Skeletal muscle satellite cell (primary cell): Measurements from ENCODE around the gene DNTTIP2.
"Not testable (repeated sequence)": the region's sequence is repeated elsewhere in the genome, so short reads cannot be mapped to it uniquely, and the experiment has no call there.

Experiments used
- H3K27me3 ChIP-seq: 2 replicates; pipeline ENCODE4 v1.7.0; 2013; ENCODE audit warnings: low read length; ENCODE audit not compliant: control insufficient read depth, insufficient read depth
- H3K36me3 ChIP-seq: 2 replicates; pipeline ENCODE4 v1.7.0; 2013; ENCODE audit warnings: mild to moderate bottlenecking, control low read depth, low read length; ENCODE audit not compliant: insufficient read depth
- H3K4me1 ChIP-seq: 2 replicates; pipeline ENCODE4 v1.7.0; 2013; ENCODE audit warnings: low read length; ENCODE audit not compliant: control insufficient read depth, insufficient read depth
- H3K4me2 ChIP-seq: 2 replicates; pipeline ENCODE4 v1.7.0; 2013; ENCODE audit warnings: mild to moderate bottlenecking, low read length
- H3K4me3 ChIP-seq: 2 replicates; pipeline ENCODE4 v1.7.0; 2013; ENCODE audit warnings: low read length
- H3K9ac ChIP-seq: 2 replicates; pipeline ENCODE4 v1.7.0; 2013; ENCODE audit warnings: mild to moderate bottlenecking, low read depth, low read length, moderate library complexity
- H3K9me3 ChIP-seq: replicated peaks from 2 replicates; pipeline ENCODE4 v1.7.0; 2013; ENCODE audit warnings: mild to moderate bottlenecking, control low read depth, low read length

DNTTIP2 gene

GRCh38 chr1:93837961-93838360, 41.0 kb downstream of the DNTTIP2 start:
- no peak overlapping the region for H3K4me2 ChIP-seq
- no peak overlapping the region for H3K9ac ChIP-seq
- no peaks in the 10 kb centered on the region for H3K27me3 ChIP-seq
- H3K36me3 ChIP-seq = no peaks in the 10 kb centered on the region
- no peak overlapping the region for H3K4me3 ChIP-seq
- no peaks in the 10 kb centered on the region for H3K9me3 ChIP-seq
- H3K4me1 ChIP-seq = peaks cover 20% of the 10 kb centered on the region

- not testable (repeated sequence) for H3K4me1 ChIP-seq, H3K4me2 ChIP-seq, H3K4me3 ChIP-seq, H3K27me3 ChIP-seq, H3K9ac ChIP-seq, H3K36me3 ChIP-seq, H3K9me3 ChIP-seq
Measured at GRCh38 chr1:93833293-93833692, 45.7 kb downstream of the DNTTIP2 start.

- Histone ChIP-seq H3K27me3 (no peaks in the 10 kb centered on the region), H3K4me1 (peaks cover 15% of the 10 kb centered on the region), H3K4me2 (no peak overlapping the region), H3K9ac (no peak overlapping the region), H3K4me3 (no peak overlapping the region), H3K9me3 (no peaks in the 10 kb centered on the region), H3K36me3 (no peaks in the 10 kb centered on the region)
Measured at GRCh38 chr1:93829061-93829460, 49.9 kb downstream of the DNTTIP2 start.

- no peaks in the 10 kb centered on the region for H3K27me3 ChIP-seq
- H3K36me3 ChIP-seq = no peaks in the 10 kb centered on the region
- no peaks in the 10 kb centered on the region for H3K9me3 ChIP-seq
- H3K9ac ChIP-seq = peak overlapping the region; percentile 31
- no peak overlapping the region for H3K4me2 ChIP-seq
- peaks cover 15% of the 10 kb centered on the region for H3K4me1 ChIP-seq
- H3K4me3 ChIP-seq = no peak overlapping the region
Measured at GRCh38 chr1:93828367-93828755, 50.6 kb downstream of the DNTTIP2 start.

GRCh38 chr1:93827633-93828366, 51.2 kb downstream of the DNTTIP2 start:
- Histone ChIP-seq H3K36me3 (no peaks in the 10 kb centered on the region), H3K9ac (peak overlapping the region; percentile 31), H3K27me3 (no peaks in the 10 kb centered on the region), H3K4me1 (peaks cover 15% of the 10 kb centered on the region), H3K4me3 (no peak overlapping the region), H3K4me2 (no peak overlapping the region), H3K9me3 (no peaks in the 10 kb centered on the region)

GRCh38 chr1:93827128-93827527, 51.9 kb downstream of the DNTTIP2 start:
- H3K4me2 ChIP-seq = no peak overlapping the region
- no peak overlapping the region for H3K4me3 ChIP-seq
- H3K9me3 ChIP-seq = no peaks in the 10 kb centered on the region
- no peak overlapping the region for H3K9ac ChIP-seq
- peaks cover 15% of the 10 kb centered on the region for H3K4me1 ChIP-seq
- no peaks in the 10 kb centered on the region for H3K27me3 ChIP-seq
- no peaks in the 10 kb centered on the region for H3K36me3 ChIP-seq

- no peak overlapping the region for H3K4me2 ChIP-seq
- no peak overlapping the region for H3K4me3 ChIP-seq
- H3K9ac ChIP-seq = no peak overlapping the region
- no peaks in the 10 kb centered on the region for H3K36me3 ChIP-seq
- no peaks in the 10 kb centered on the region for H3K27me3 ChIP-seq
- H3K4me1 ChIP-seq = peaks cover 19% of the 10 kb centered on the region
- H3K9me3 ChIP-seq = no peaks in the 10 kb centered on the region
Measured at GRCh38 chr1:93824834-93825233, 54.2 kb downstream of the DNTTIP2 start.

GRCh38 chr1:93822730-93823425, 56.1 kb downstream of the DNTTIP2 start:
- H3K4me2 ChIP-seq = no peak overlapping the region
- no peaks in the 10 kb centered on the region for H3K36me3 ChIP-seq
- no peak overlapping the region for H3K9ac ChIP-seq
- H3K27me3 ChIP-seq = no peaks in the 10 kb centered on the region
- H3K9me3 ChIP-seq = no peaks in the 10 kb centered on the region
- peaks cover 14% of the 10 kb centered on the region for H3K4me1 ChIP-seq
- H3K4me3 ChIP-seq = no peak overlapping the region

- H3K4me1 ChIP-seq = peaks cover 16% of the 10 kb centered on the region
- H3K9me3 ChIP-seq = no peaks in the 10 kb centered on the region
- H3K4me2 ChIP-seq = no peak overlapping the region
- no peaks in the 10 kb centered on the region for H3K27me3 ChIP-seq
- no peak overlapping the region for H3K9ac ChIP-seq
- no peaks in the 10 kb centered on the region for H3K36me3 ChIP-seq
- H3K4me3 ChIP-seq = no peak overlapping the region
Measured at GRCh38 chr1:93821423-93822144, 57.4 kb downstream of the DNTTIP2 start.

GRCh38 chr1:93820554-93821422, 58.2 kb downstream of the DNTTIP2 start:
- no peaks in the 10 kb centered on the region for H3K27me3 ChIP-seq
- H3K9me3 ChIP-seq = no peaks in the 10 kb centered on the region
- H3K4me2 ChIP-seq = no peak overlapping the region
- no peak overlapping the region for H3K4me3 ChIP-seq
- peaks cover 23% of the 10 kb centered on the region for H3K4me1 ChIP-seq
- H3K36me3 ChIP-seq = no peaks in the 10 kb centered on the region
- H3K9ac ChIP-seq = no peak overlapping the region

- Histone ChIP-seq H3K9me3 (no peaks in the 10 kb centered on the region), H3K9ac (no peak overlapping the region), H3K4me3 (no peak overlapping the region), H3K4me1 (peaks cover 43% of the 10 kb centered on the region), H3K36me3 (no peaks in the 10 kb centered on the region), H3K27me3 (no peaks in the 10 kb centered on the region), H3K4me2 (no peak overlapping the region)
Measured at GRCh38 chr1:93818570-93818959, 60.4 kb downstream of the DNTTIP2 start.
